ENCODE measurements around the gene PPP2R2C.

PPP2R2C gene

GRCh38 chr4:6426571-6427438 lies 45.6 kb downstream of the PPP2R2C start:
- DNase-seq (ENCODE audit: low read depth in 4 of 4, low spot score in 1 of 4), result no peak

GRCh38 chr4:6425911-6426310 lies 46.5 kb downstream of the PPP2R2C start:
- no peak for DNase-seq (ENCODE audit: low read depth in 4 of 4, low spot score in 1 of 4)

GRCh38 chr4:6425336-6425735 lies 47.1 kb downstream of the PPP2R2C start:
- no peak for DNase-seq (ENCODE audit: low read depth in 4 of 4, low spot score in 1 of 4)

- DNase-seq (ENCODE audit: low read depth in 4 of 4, low spot score in 1 of 4), result no peak
Observed at GRCh38 chr4:6424425-6424824, 48.0 kb downstream of the PPP2R2C start.

GRCh38 chr4:6423575-6423974 lies 48.8 kb downstream of the PPP2R2C start:
- DNase-seq (ENCODE audit: low read depth in 4 of 4, low spot score in 1 of 4), result no peak

- DNase-seq (ENCODE audit: low read depth in 4 of 4, low spot score in 1 of 4), result no peak
Observed at GRCh38 chr4:6422866-6423265, 49.5 kb downstream of the PPP2R2C start.

- DNase-seq (ENCODE audit: low read depth in 4 of 4, low spot score in 1 of 4), result no peak
Observed at GRCh38 chr4:6422105-6422504, 50.3 kb downstream of the PPP2R2C start.

- DNase-seq (ENCODE audit: low read depth in 4 of 4, low spot score in 1 of 4), result no peak
Observed at GRCh38 chr4:6421397-6421796, 51.0 kb downstream of the PPP2R2C start.

GRCh38 chr4:6420972-6421371 lies 51.4 kb downstream of the PPP2R2C start:
- DNase-seq (ENCODE audit: low read depth in 4 of 4, low spot score in 1 of 4), result no peak

GRCh38 chr4:6420036-6420435 lies 52.4 kb downstream of the PPP2R2C start:
- DNase-seq (ENCODE audit: low read depth in 4 of 4, low spot score in 1 of 4), result no peak

- DNase-seq (ENCODE audit: low read depth in 4 of 4, low spot score in 1 of 4), result no peak
Observed at GRCh38 chr4:6419452-6420028, 52.9 kb downstream of the PPP2R2C start.

- DNase-seq (ENCODE audit: low read depth in 4 of 4, low spot score in 1 of 4), result no peak
Observed at GRCh38 chr4:6418193-6418755, 54.1 kb downstream of the PPP2R2C start.

- DNase-seq (ENCODE audit: low read depth in 4 of 4, low spot score in 1 of 4), result no peak
Observed at GRCh38 chr4:6417516-6418050, 54.8 kb downstream of the PPP2R2C start.

- DNase-seq (ENCODE audit: low read depth in 4 of 4, low spot score in 1 of 4), result no peak
Observed at GRCh38 chr4:6416518-6417286, 55.7 kb downstream of the PPP2R2C start.

- no peak for DNase-seq (ENCODE audit: low read depth in 4 of 4, low spot score in 1 of 4)
Observed at GRCh38 chr4:6415031-6415705, 57.2 kb downstream of the PPP2R2C start.

- DNase-seq (ENCODE audit: low read depth in 4 of 4, low spot score in 1 of 4), result no peak
Observed at GRCh38 chr4:6414578-6414977, 57.8 kb downstream of the PPP2R2C start.

GRCh38 chr4:6410664-6411063 lies 61.8 kb downstream of the PPP2R2C start:
- DNase-seq (ENCODE audit: low read depth in 4 of 4, low spot score in 1 of 4), result no peak

- no peak for DNase-seq (ENCODE audit: low read depth in 4 of 4, low spot score in 1 of 4)
Observed at GRCh38 chr4:6410068-6410467, 62.3 kb downstream of the PPP2R2C start.

GRCh38 chr4:6409381-6409780 lies 63.0 kb downstream of the PPP2R2C start:
- DNase-seq (ENCODE audit: low read depth in 4 of 4, low spot score in 1 of 4), result no peak

- no peak for DNase-seq (ENCODE audit: low read depth in 4 of 4, low spot score in 1 of 4)
Observed at GRCh38 chr4:6408263-6408662, 64.2 kb downstream of the PPP2R2C start.

- DNase-seq (ENCODE audit: low read depth in 4 of 4, low spot score in 1 of 4), result no peak
Observed at GRCh38 chr4:6405397-6405706, 67.1 kb downstream of the PPP2R2C start.
